Measurements from ENCODE around the gene CENPM. TPM values are rescaled to one million over a fixed set of nuclear protein-coding genes. Genes with fewer than 3 reads are reported as not detected.

Gene CENPM
- polyA plus RNA-seq, 1 donor (not counting 4 experiments of a cell fraction or from before 2014, with no cell fraction given), result 4.8 TPM

DNA sequence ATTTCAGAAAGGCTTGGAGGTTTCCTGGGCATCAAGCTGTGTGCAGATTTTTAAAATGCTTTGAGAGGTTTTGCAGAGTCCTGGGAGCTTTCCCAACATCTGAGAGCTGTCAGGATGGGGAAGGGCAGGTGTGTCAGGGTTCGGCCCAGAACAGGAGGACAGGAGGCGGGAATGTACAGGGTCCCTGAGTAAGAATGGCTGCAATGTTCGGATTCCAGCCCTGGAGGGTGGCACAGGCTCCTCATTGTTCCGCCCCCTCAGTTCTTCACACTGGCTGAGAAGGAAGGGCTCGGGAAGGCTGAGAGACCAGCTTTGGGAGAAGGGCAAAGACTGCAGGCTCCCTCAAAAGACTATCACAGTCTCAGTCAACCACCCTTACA lies 17.1 kb upstream of the CENPM start:
- Histone ChIP-seq H3K9ac (ENCODE audit: control insufficient read depth, extremely low read depth, insufficient read depth, low read length) (no peak overlapping the region), H3K9me1 (ENCODE audit: control insufficient read depth, extremely low read depth, insufficient read depth, low read length) (no peaks in the 10 kb centered on the region), H3K4me2 (ENCODE audit: control insufficient read depth, extremely low read depth, insufficient read depth, low read depth, low read length) (no peak overlapping the region), H3K4me1 (ENCODE audit: control insufficient read depth, extremely low read depth, insufficient read depth, low read length) (peaks cover 4% of the 10 kb centered on the region), H3K9me3 (ENCODE audit: control insufficient read depth, low read depth, low read length) (no peaks in the 10 kb centered on the region), H3K27me3 (ENCODE audit: control insufficient read depth, extremely low read depth, insufficient read depth, low read length) (no peaks in the 10 kb centered on the region), H3K79me2 (ENCODE audit: control insufficient read depth, insufficient read depth, low read length) (no peaks in the 10 kb centered on the region), H3K4me3 (ENCODE audit: control insufficient read depth in 2 of 3, extremely low read depth in 1 of 3, insufficient read depth in 2 of 3, low read depth in 1 of 3, low read length in 3 of 3) (no peak overlapping the region), H4K20me1 (ENCODE audit: control insufficient read depth, extremely low read depth, insufficient read depth, low read length) (no peaks in the 10 kb centered on the region), H2AFZ (ENCODE audit: control insufficient read depth, low read length) (no peak overlapping the region), H3K27ac (ENCODE audit: control insufficient read depth, insufficient read depth, low read length) (no peak overlapping the region), H3K36me3 (ENCODE audit: control insufficient read depth in 2 of 2, extremely low read depth in 1 of 2, insufficient read depth in 2 of 2, low read length in 2 of 2) (no peaks in the 10 kb centered on the region)
- dilution Hi-C loops (cut with MboI; ENCODE audit: extremely low pct_ligation_motif_present, low sequenced_read_pairs), result no loop called here
- DNase-seq (ENCODE audit: low read depth, low spot score) (no peak), FAIRE-seq (no peak)
- TF ChIP-seq, protein P1, sequence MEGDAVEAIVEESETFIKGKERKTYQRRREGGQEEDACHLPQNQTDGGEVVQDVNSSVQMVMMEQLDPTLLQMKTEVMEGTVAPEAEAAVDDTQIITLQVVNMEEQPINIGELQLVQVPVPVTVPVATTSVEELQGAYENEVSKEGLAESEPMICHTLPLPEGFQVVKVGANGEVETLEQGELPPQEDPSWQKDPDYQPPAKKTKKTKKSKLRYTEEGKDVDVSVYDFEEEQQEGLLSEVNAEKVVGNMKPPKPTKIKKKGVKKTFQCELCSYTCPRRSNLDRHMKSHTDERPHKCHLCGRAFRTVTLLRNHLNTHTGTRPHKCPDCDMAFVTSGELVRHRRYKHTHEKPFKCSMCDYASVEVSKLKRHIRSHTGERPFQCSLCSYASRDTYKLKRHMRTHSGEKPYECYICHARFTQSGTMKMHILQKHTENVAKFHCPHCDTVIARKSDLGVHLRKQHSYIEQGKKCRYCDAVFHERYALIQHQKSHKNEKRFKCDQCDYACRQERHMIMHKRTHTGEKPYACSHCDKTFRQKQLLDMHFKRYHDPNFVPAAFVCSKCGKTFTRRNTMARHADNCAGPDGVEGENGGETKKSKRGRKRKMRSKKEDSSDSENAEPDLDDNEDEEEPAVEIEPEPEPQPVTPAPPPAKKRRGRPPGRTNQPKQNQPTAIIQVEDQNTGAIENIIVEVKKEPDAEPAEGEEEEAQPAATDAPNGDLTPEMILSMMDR (optimal IDR thresholded peaks at IDR 0.05 in 1 of 3, IDR thresholded peaks at IDR 0.05 in 1 of 3, conservative IDR thresholded peaks at IDR 0.05 in 1 of 3; ENCODE audit: extremely low read depth in 1 of 3, insufficient read depth in 2 of 3, low read length in 3 of 3), result no peak
- no peak for TF ChIP-seq EZH2 (IDR thresholded peaks at IDR 0.05; ENCODE audit: low read length)

DNA sequence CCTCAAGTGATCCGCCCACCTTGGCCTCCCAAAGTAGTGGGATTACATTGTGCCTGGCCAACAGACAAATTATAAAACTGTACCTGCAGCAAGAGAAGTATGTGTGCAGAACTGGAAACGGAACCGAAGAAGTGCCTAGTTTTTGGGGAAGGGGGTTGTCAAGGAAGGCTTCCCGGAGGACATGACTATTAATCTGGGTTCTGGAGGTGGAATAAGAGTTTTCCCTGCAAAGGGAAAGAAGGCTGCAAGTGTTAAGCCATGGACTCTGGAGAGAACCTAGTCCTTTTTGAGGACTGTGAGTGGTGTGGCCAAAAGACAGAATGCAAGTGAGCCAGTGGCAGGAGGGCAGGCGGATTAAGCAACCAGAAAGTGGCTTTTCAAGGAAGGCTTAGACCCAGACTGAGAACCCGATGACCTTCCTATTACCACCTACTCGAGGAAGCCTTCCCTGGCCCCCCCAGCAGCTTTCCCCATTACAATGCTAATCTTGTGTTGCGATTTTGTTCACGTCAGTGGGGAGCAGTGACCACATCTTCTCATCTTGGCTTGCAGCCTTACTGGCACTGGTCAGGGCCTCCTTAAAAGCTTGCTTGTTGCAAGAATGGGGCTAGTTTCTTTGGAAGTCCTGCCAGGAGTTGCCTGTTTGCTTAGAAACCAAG lies 16.6 kb upstream of the CENPM start:
- no peaks in the 10 kb centered on the region for H4K20me1 ChIP-seq (ENCODE audit: control insufficient read depth, extremely low read depth, insufficient read depth, low read length)
- no peak overlapping the region for H3K27ac ChIP-seq (ENCODE audit: control insufficient read depth, insufficient read depth, low read length)
- H3K79me2 ChIP-seq (ENCODE audit: control insufficient read depth, insufficient read depth, low read length), result no peaks in the 10 kb centered on the region
- dilution Hi-C loops (cut with MboI; ENCODE audit: extremely low pct_ligation_motif_present, low sequenced_read_pairs), result no loop called here
- no peaks in the 10 kb centered on the region for H3K27me3 ChIP-seq (ENCODE audit: control insufficient read depth, extremely low read depth, insufficient read depth, low read length)
- H3K4me1 ChIP-seq (ENCODE audit: control insufficient read depth, extremely low read depth, insufficient read depth, low read length), result peaks cover 4% of the 10 kb centered on the region
- H3K4me2 ChIP-seq (ENCODE audit: control insufficient read depth, extremely low read depth, insufficient read depth, low read depth, low read length), result no peak overlapping the region
- no peak for FAIRE-seq
- H3K4me3 ChIP-seq (ENCODE audit: control insufficient read depth in 2 of 3, extremely low read depth in 1 of 3, insufficient read depth in 2 of 3, low read depth in 1 of 3, low read length in 3 of 3), result no peak overlapping the region
- no peaks in the 10 kb centered on the region for H3K9me3 ChIP-seq (ENCODE audit: control insufficient read depth, low read depth, low read length)
- no peaks in the 10 kb centered on the region for H3K9me1 ChIP-seq (ENCODE audit: control insufficient read depth, extremely low read depth, insufficient read depth, low read length)
- no peak for TF ChIP-seq EZH2 (IDR thresholded peaks at IDR 0.05; ENCODE audit: low read length)
- TF ChIP-seq, protein P1 (optimal IDR thresholded peaks at IDR 0.05 in 1 of 3, IDR thresholded peaks at IDR 0.05 in 1 of 3, conservative IDR thresholded peaks at IDR 0.05 in 1 of 3; ENCODE audit: extremely low read depth in 1 of 3, insufficient read depth in 2 of 3, low read length in 3 of 3), result no peak
- H3K9ac ChIP-seq (ENCODE audit: control insufficient read depth, extremely low read depth, insufficient read depth, low read length), result no peak overlapping the region
- DNase-seq (ENCODE audit: low read depth, low spot score), result no peak
- no peak overlapping the region for H2AFZ ChIP-seq (ENCODE audit: control insufficient read depth, low read length)
- no peaks in the 10 kb centered on the region for H3K36me3 ChIP-seq (ENCODE audit: control insufficient read depth in 2 of 2, extremely low read depth in 1 of 2, insufficient read depth in 2 of 2, low read length in 2 of 2)
